GM23338 (cell line): Measurements from ENCODE around the gene RPS6KA3. TPM values are rescaled to one million over a fixed set of nuclear protein-coding genes. Genes with fewer than 3 reads are reported as not detected.

Experiments used
- ATAC-seq: fragments of 200-7000 bp; cut with Tn5 transposase; 3 replicates; pipeline ENCODE4 v1.9.1; 2020
- DNase-seq: peaks from one replicate; pipeline ENCODE4 v3.0.0-alpha.2; 2015; ENCODE audit warnings: low spot score
- H2AFZ ChIP-seq: fragments of 200-600 bp; sonication (generic); 2 replicates; pipeline ENCODE4 v1.8.0; 2016; ENCODE audit warnings: antibody characterized with exemption, mild to moderate bottlenecking, moderate library complexity
- H3F3A ChIP-seq: fragments of 200-600 bp; sonication (generic); replicated peaks from 2 replicates; pipeline ENCODE4 v1.8.0; 2017; ENCODE audit warnings: antibody characterized with exemption, mixed run types, low read depth
- H3K27ac ChIP-seq: fragments of 200-600 bp; sonication (generic); 2 replicates; pipeline ENCODE4 v1.6.1; 2016; ENCODE audit warnings: low read depth
- H3K27me3 ChIP-seq: fragments of 200-600 bp; sonication (generic); 2 replicates; pipeline ENCODE4 v1.8.0; 2016; ENCODE audit warnings: mild to moderate bottlenecking, mixed run types, moderate library complexity; ENCODE audit not compliant: insufficient read depth
- H3K36me3 ChIP-seq: fragments of 200-600 bp; sonication (generic); 2 replicates; pipeline ENCODE4 v1.8.0; 2016; ENCODE audit warnings: mild to moderate bottlenecking; ENCODE audit not compliant: insufficient read depth
- H3K4me1 ChIP-seq: fragments of 200-600 bp; sonication (generic); 2 replicates; pipeline ENCODE4 v1.8.0; 2016; ENCODE audit warnings: mild to moderate bottlenecking, moderate library complexity; ENCODE audit not compliant: insufficient read depth
- H3K4me2 ChIP-seq: fragments of 200-600 bp; sonication (generic); 2 replicates; pipeline ENCODE4 v1.7.1; 2017; ENCODE audit warnings: mixed run types
- H3K4me3 ChIP-seq: fragments of 200-600 bp; sonication (generic); 2 replicates; pipeline ENCODE4 v1.6.1; 2016; ENCODE audit warnings: mixed run types
- H3K79me2 ChIP-seq: fragments of 200-600 bp; sonication (generic); replicated peaks from 2 replicates; pipeline ENCODE4 v1.8.0; 2017; ENCODE audit warnings: mild to moderate bottlenecking; ENCODE audit not compliant: insufficient read depth
- H3K9me2 ChIP-seq: fragments of 200-600 bp; sonication (generic); 2 replicates; pipeline ENCODE4 v1.8.0; 2017; ENCODE audit not compliant: insufficient read depth
- H4K20me1 ChIP-seq: fragments of 200-600 bp; sonication (generic); replicated peaks from 2 replicates; pipeline ENCODE4 v1.8.0; 2017; ENCODE audit warnings: mild to moderate bottlenecking; ENCODE audit not compliant: insufficient read depth
- H3K27ac Mint-ChIP-seq: 2 replicates; pipeline ENCODE4 v1.8.0; 2020; ENCODE audit warnings: inconsistent platforms, mild to moderate bottlenecking, moderate library complexity, mixed read lengths
- H3K27me3 Mint-ChIP-seq: 3 replicates; pipeline ENCODE4 v1.8.0; 2022; ENCODE audit warnings: low read depth, mild to moderate bottlenecking, moderate library complexity, mixed read lengths, inconsistent platforms; ENCODE audit not compliant: insufficient read depth, poor library complexity
- H3K36me3 Mint-ChIP-seq: 3 replicates; pipeline ENCODE4 v1.8.0; 2021; ENCODE audit warnings: low read depth, mild to moderate bottlenecking, inconsistent platforms, moderate library complexity, mixed read lengths
- H3K4me1 Mint-ChIP-seq: 3 replicates; pipeline ENCODE4 v1.8.0; 2020; ENCODE audit warnings: mild to moderate bottlenecking, inconsistent platforms, mixed read lengths
- H3K4me3 Mint-ChIP-seq: 3 replicates; pipeline ENCODE4 v1.8.0; 2021; ENCODE audit warnings: moderate library complexity, mild to moderate bottlenecking, inconsistent platforms, mixed read lengths
- H3K9me3 Mint-ChIP-seq: 3 replicates; pipeline ENCODE4 v1.8.0; 2020; ENCODE audit warnings: moderate library complexity, mild to moderate bottlenecking, inconsistent platforms, mixed read lengths
- CREB1 ChIP-seq: fragments of 250-450 bp; sonication (Bioruptor Pico); IDR thresholded peaks from 2 replicates; pipeline ENCODE4 v1.5.0; 2020; ENCODE audit warnings: low read depth, mild to moderate bottlenecking, moderate library complexity
- CTCF ChIP-seq, 2 experiments: fragments of 200-600 bp in 1 of 2; sonication (generic) in 1 of 2; conservative IDR thresholded peaks; 2 replicates each; pipeline versions ENCODE4 v1.5.1 to v1.6.1; 2016 to 2017; ENCODE audit warnings: antibody characterized with exemption in 2 of 2, low read depth in 2 of 2, mild to moderate bottlenecking in 2 of 2, moderate library complexity in 1 of 2
- EZH2 ChIP-seq: fragments of 200-600 bp; sonication (generic); IDR thresholded peaks from one replicate; pipeline ENCODE4 v1.8.0; 2017; ENCODE audit warnings: antibody characterized with exemption, mild to moderate bottlenecking, low read depth; ENCODE audit not compliant: unreplicated experiment
- EZH2phosphoT487 ChIP-seq: fragments of 200-600 bp; sonication (generic); IDR thresholded peaks from one replicate; pipeline ENCODE4 v1.8.1; 2018; ENCODE audit warnings: antibody characterized with exemption; ENCODE audit not compliant: unreplicated experiment
- JUNB ChIP-seq: IDR thresholded peaks from one replicate; pipeline ENCODE4 v1.6.1; 2016; ENCODE audit warnings: antibody characterized with exemption; ENCODE audit not compliant: unreplicated experiment
- NANOG ChIP-seq: IDR thresholded peaks from 2 replicates; pipeline ENCODE4 v1.6.1; 2016; ENCODE audit warnings: antibody characterized with exemption, borderline replicate concordance
- POLR2AphosphoS5 ChIP-seq: IDR thresholded peaks from 2 replicates; pipeline ENCODE4 v1.6.1; 2016; ENCODE audit warnings: antibody characterized with exemption, low read depth
- REST ChIP-seq: IDR thresholded peaks from one replicate; pipeline ENCODE4 v1.6.1; 2018; ENCODE audit warnings: antibody characterized with exemption; ENCODE audit not compliant: unreplicated experiment
- STAT1 ChIP-seq: IDR thresholded peaks from one replicate; pipeline ENCODE4 v1.6.1; 2016; ENCODE audit warnings: antibody characterized with exemption; ENCODE audit not compliant: unreplicated experiment
- ZNF114 ChIP-seq: fragments of 250-450 bp; sonication (Bioruptor Pico); IDR thresholded peaks from 2 replicates; pipeline ENCODE4 v1.5.0; 2020; ENCODE audit warnings: mild to moderate bottlenecking, moderate library complexity
- ZNF331 ChIP-seq: fragments of 250-450 bp; sonication (Bioruptor Pico); IDR thresholded peaks from 2 replicates; pipeline ENCODE4 v1.5.0; 2020; ENCODE audit warnings: low read depth, mild to moderate bottlenecking, moderate library complexity
- polyA plus RNA-seq: library from polyadenylated mRNA; unstranded; fragments of >200 nt; fragmentation: Nextera tagmentation; extraction: Ambion mirVana; gene quantifications from 2 replicates; pipeline ENCODE4 v1.2.1, GENCODE V29; 2016
- total RNA-seq: library from RNA; depleted of rRNA; stranded (reverse); fragments of >200 nt; shearing (Covaris generic); gene quantifications from 2 replicates; pipeline ENCODE4 v1.2.3, GENCODE V29; 2014
- TF ChIP-seq, protein P1 (sequence below): fragments of 250-450 bp; sonication (Bioruptor Pico); IDR thresholded peaks from 2 replicates; pipeline ENCODE4 v1.5.0; 2020; ENCODE audit warnings: mild to moderate bottlenecking, moderate library complexity
- TF ChIP-seq, protein P2 (sequence below): IDR thresholded peaks from 2 replicates; pipeline ENCODE4 v1.6.1; 2016; ENCODE audit warnings: antibody characterized with exemption

RPS6KA3 gene
- total and polyA plus RNA-seq, 2 experiments from 2014 or later: 3.2 to 12.2 TPM

- no peaks in the 10 kb centered on the region for H3K36me3 Mint-ChIP-seq
- Histone ChIP-seq H3K4me2 (no peak overlapping the region), H3K9me2 (no peaks in the 10 kb centered on the region), H4K20me1 (no peaks in the 10 kb centered on the region), H3K27me3 (no peaks in the 10 kb centered on the region), H3K27ac (no peak overlapping the region), H3K4me3 (no peak overlapping the region), H3F3A (no peaks in the 10 kb centered on the region), H3K4me1 (no peaks in the 10 kb centered on the region), H3K79me2 (no peaks in the 10 kb centered on the region), H3K36me3 (no peaks in the 10 kb centered on the region), H2AFZ (no peak overlapping the region)
- H3K4me3 Mint-ChIP-seq: no peak overlapping the region
- H3K9me3 Mint-ChIP-seq: no peaks in the 10 kb centered on the region
- DNase-seq: no peak
- ATAC-seq: no peak
- H3K27me3 Mint-ChIP-seq: no peaks in the 10 kb centered on the region
- no peak overlapping the region for H3K27ac Mint-ChIP-seq
- peaks cover 8% of the 10 kb centered on the region; the same call in 2 of the 3 replicates for H3K4me1 Mint-ChIP-seq
- TF ChIP-seq EZH2phosphoT487 (no peak), NANOG (no peak), POLR2AphosphoS5 (no peak), CTCF (conservative IDR thresholded peaks at IDR 0.05; ENCODE audit: low read depth in 2 of 2) (no peak), ZNF331 (CRISPR knock-in tag) (no peak), ZNF114 (CRISPR knock-in tag) (no peak), CREB1 (CRISPR knock-in tag) (no peak), EZH2 (no peak), JUNB (no peak), STAT1 (no peak), REST (no peak)
- TF ChIP-seq, protein P1, sequence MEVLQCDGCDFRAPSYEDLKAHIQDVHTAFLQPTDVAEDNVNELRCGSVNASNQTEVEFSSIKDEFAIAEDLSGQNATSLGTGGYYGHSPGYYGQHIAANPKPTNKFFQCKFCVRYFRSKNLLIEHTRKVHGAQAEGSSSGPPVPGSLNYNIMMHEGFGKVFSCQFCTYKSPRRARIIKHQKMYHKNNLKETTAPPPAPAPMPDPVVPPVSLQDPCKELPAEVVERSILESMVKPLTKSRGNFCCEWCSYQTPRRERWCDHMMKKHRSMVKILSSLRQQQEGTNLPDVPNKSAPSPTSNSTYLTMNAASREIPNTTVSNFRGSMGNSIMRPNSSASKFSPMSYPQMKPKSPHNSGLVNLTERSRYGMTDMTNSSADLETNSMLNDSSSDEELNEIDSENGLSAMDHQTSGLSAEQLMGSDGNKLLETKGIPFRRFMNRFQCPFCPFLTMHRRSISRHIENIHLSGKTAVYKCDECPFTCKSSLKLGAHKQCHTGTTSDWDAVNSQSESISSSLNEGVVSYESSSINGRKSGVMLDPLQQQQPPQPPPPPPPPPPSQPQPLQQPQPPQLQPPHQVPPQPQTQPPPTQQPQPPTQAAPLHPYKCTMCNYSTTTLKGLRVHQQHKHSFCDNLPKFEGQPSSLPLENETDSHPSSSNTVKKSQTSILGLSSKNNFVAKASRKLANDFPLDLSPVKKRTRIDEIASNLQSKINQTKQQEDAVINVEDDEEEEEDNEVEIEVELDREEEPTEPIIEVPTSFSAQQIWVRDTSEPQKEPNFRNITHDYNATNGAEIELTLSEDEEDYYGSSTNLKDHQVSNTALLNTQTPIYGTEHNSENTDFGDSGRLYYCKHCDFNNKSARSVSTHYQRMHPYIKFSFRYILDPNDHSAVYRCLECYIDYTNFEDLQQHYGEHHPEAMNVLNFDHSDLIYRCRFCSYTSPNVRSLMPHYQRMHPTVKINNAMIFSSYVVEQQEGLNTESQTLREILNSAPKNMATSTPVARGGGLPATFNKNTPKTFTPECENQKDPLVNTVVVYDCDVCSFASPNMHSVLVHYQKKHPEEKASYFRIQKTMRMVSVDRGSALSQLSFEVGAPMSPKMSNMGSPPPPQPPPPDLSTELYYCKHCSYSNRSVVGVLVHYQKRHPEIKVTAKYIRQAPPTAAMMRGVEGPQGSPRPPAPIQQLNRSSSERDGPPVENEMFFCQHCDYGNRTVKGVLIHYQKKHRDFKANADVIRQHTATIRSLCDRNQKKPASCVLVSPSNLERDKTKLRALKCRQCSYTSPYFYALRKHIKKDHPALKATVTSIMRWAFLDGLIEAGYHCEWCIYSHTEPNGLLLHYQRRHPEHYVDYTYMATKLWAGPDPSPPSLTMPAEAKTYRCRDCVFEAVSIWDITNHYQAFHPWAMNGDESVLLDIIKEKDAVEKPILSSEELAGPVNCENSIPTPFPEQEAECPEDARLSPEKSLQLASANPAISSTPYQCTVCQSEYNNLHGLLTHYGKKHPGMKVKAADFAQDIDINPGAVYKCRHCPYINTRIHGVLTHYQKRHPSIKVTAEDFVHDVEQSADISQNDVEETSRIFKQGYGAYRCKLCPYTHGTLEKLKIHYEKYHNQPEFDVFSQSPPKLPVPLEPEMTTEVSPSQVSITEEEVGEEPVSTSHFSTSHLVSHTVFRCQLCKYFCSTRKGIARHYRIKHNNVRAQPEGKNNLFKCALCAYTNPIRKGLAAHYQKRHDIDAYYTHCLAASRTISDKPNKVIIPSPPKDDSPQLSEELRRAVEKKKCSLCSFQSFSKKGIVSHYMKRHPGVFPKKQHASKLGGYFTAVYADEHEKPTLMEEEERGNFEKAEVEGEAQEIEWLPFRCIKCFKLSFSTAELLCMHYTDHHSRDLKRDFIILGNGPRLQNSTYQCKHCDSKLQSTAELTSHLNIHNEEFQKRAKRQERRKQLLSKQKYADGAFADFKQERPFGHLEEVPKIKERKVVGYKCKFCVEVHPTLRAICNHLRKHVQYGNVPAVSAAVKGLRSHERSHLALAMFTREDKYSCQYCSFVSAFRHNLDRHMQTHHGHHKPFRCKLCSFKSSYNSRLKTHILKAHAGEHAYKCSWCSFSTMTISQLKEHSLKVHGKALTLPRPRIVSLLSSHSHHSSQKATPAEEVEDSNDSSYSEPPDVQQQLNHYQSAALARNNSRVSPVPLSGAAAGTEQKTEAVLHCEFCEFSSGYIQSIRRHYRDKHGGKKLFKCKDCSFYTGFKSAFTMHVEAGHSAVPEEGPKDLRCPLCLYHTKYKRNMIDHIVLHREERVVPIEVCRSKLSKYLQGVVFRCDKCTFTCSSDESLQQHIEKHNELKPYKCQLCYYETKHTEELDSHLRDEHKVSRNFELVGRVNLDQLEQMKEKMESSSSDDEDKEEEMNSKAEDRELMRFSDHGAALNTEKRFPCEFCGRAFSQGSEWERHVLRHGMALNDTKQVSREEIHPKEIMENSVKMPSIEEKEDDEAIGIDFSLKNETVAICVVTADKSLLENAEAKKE (CRISPR knock-in tag): no peak
- TF ChIP-seq, protein P2, sequence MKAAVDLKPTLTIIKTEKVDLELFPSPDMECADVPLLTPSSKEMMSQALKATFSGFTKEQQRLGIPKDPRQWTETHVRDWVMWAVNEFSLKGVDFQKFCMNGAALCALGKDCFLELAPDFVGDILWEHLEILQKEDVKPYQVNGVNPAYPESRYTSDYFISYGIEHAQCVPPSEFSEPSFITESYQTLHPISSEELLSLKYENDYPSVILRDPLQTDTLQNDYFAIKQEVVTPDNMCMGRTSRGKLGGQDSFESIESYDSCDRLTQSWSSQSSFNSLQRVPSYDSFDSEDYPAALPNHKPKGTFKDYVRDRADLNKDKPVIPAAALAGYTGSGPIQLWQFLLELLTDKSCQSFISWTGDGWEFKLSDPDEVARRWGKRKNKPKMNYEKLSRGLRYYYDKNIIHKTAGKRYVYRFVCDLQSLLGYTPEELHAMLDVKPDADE: no peak
These were observed 44.8 kb upstream of the RPS6KA3 start for GRCh38 chrX:20311505-20311904.
